Memory B cell (primary cell): ENCODE measurements around the gene SV2B.

Experiments
- ATAC-seq: fragments of 150-1000 bp; cut with Tn5 transposase; 2 replicates; pipeline ENCODE4 v1.10.0; 2021; ENCODE audit warnings: low read depth, mild to moderate bottlenecking, moderate library complexity
- DNase-seq, 2 donors: peaks; one replicate each; pipeline ENCODE4 v3.0.0; 2022; ENCODE audit warnings: low spot score in 2 of 2
- H3K27ac Mint-ChIP-seq: one replicate; pipeline ENCODE4 v1.8.0; 2022; ENCODE audit warnings: mild to moderate bottlenecking, moderate library complexity, mixed read lengths
- H3K27me3 Mint-ChIP-seq: one replicate; pipeline ENCODE4 v1.8.0; 2022; ENCODE audit warnings: mixed read lengths
- H3K36me3 Mint-ChIP-seq: one replicate; pipeline ENCODE4 v1.8.0; 2022; ENCODE audit warnings: mild to moderate bottlenecking, mixed read lengths
- H3K4me1 Mint-ChIP-seq: one replicate; pipeline ENCODE4 v1.8.0; 2022; ENCODE audit warnings: mixed read lengths
- H3K4me3 Mint-ChIP-seq: one replicate; pipeline ENCODE4 v1.8.0; 2022; ENCODE audit warnings: mild to moderate bottlenecking, moderate library complexity, mixed read lengths
- H3K9me3 Mint-ChIP-seq: one replicate; pipeline ENCODE4 v1.8.0; 2022; ENCODE audit warnings: mixed read lengths

SV2B gene

GRCh38 chr15:91228383-91228782, 128.3 kb downstream of the SV2B start:
- no peak overlapping the region for H3K27ac Mint-ChIP-seq
- H3K36me3 Mint-ChIP-seq, result peaks cover 1% of the 10 kb centered on the region
- peaks cover 16% of the 10 kb centered on the region for H3K27me3 Mint-ChIP-seq
- DNase-seq (no peak), ATAC-seq (no peak)
- peaks cover 2% of the 10 kb centered on the region for H3K4me1 Mint-ChIP-seq
- peaks cover 2% of the 10 kb centered on the region for H3K9me3 Mint-ChIP-seq
- no peak overlapping the region for H3K4me3 Mint-ChIP-seq

GRCh38 chr15:91228890-91229289, 128.8 kb downstream of the SV2B start:
- H3K27me3 Mint-ChIP-seq, result peaks cover 17% of the 10 kb centered on the region
- H3K4me3 Mint-ChIP-seq, result no peak overlapping the region

GRCh38 chr15:91231703-91232102, 131.6 kb downstream of the SV2B start:
- no peak overlapping the region for H3K4me3 Mint-ChIP-seq
- ATAC-seq, result no peak

More at GRCh38 chr15:91228890-91229289, 128.8 kb downstream of the SV2B start:
- no peak for DNase-seq
- no peak overlapping the region for H3K27ac Mint-ChIP-seq
- peaks cover 1% of the 10 kb centered on the region for H3K36me3 Mint-ChIP-seq
- H3K4me1 Mint-ChIP-seq, result peaks cover 2% of the 10 kb centered on the region
- peaks cover 2% of the 10 kb centered on the region for H3K9me3 Mint-ChIP-seq
- ATAC-seq, result no peak

GRCh38 chr15:91234759-91235158, 134.7 kb downstream of the SV2B start:
- peaks cover 2% of the 10 kb centered on the region for H3K9me3 Mint-ChIP-seq
- H3K27ac Mint-ChIP-seq, result no peak overlapping the region
- no peak for ATAC-seq
- no peaks in the 10 kb centered on the region for H3K4me1 Mint-ChIP-seq
- H3K36me3 Mint-ChIP-seq, result peaks cover 1% of the 10 kb centered on the region
- no peak for DNase-seq
- H3K27me3 Mint-ChIP-seq, result peaks cover 17% of the 10 kb centered on the region
- no peak overlapping the region for H3K4me3 Mint-ChIP-seq

More at GRCh38 chr15:91231703-91232102, 131.6 kb downstream of the SV2B start:
- Mint-ChIP-seq H3K36me3 (peaks cover 1% of the 10 kb centered on the region), H3K9me3 (peaks cover 2% of the 10 kb centered on the region), H3K27me3 (peaks cover 17% of the 10 kb centered on the region), H3K4me1 (no peaks in the 10 kb centered on the region), H3K27ac (no peak overlapping the region)
- no peak for DNase-seq

- peaks cover 1% of the 10 kb centered on the region for H3K36me3 Mint-ChIP-seq
- no peak overlapping the region for H3K27ac Mint-ChIP-seq
- DNase-seq (no peak), ATAC-seq (no peak)
- peaks cover 2% of the 10 kb centered on the region for H3K9me3 Mint-ChIP-seq
- no peak overlapping the region for H3K4me3 Mint-ChIP-seq
- no peaks in the 10 kb centered on the region for H3K4me1 Mint-ChIP-seq
- H3K27me3 Mint-ChIP-seq, result peaks cover 17% of the 10 kb centered on the region
These were observed 135.3 kb downstream of the SV2B start for GRCh38 chr15:91235376-91235775.

- Mint-ChIP-seq H3K36me3 (peaks cover 1% of the 10 kb centered on the region), H3K4me3 (no peak overlapping the region), H3K4me1 (no peaks in the 10 kb centered on the region), H3K27ac (no peak overlapping the region), H3K27me3 (peaks cover 10% of the 10 kb centered on the region), H3K9me3 (peaks cover 2% of the 10 kb centered on the region)
- ATAC-seq (no peak), DNase-seq (no peak)
These were observed 137.4 kb downstream of the SV2B start for GRCh38 chr15:91237445-91237844.

GRCh38 chr15:91238644-91239425, 138.8 kb downstream of the SV2B start:
- Mint-ChIP-seq H3K4me3 (no peak overlapping the region), H3K4me1 (no peaks in the 10 kb centered on the region), H3K36me3 (no peaks in the 10 kb centered on the region), H3K9me3 (no peaks in the 10 kb centered on the region), H3K27me3 (peaks cover 9% of the 10 kb centered on the region), H3K27ac (no peak overlapping the region)
- DNase-seq (no peak), ATAC-seq (no peak)

- Mint-ChIP-seq H3K4me3 (no peak overlapping the region), H3K9me3 (no peaks in the 10 kb centered on the region), H3K27me3 (peaks cover 6% of the 10 kb centered on the region), H3K27ac (no peak overlapping the region), H3K4me1 (no peaks in the 10 kb centered on the region), H3K36me3 (no peaks in the 10 kb centered on the region)
- DNase-seq (no peak), ATAC-seq (no peak)
These were observed 143.8 kb downstream of the SV2B start for GRCh38 chr15:91243826-91244225.

GRCh38 chr15:91244919-91245318, 144.9 kb downstream of the SV2B start:
- H3K4me3 Mint-ChIP-seq, result no peak overlapping the region
- peaks cover 6% of the 10 kb centered on the region for H3K27me3 Mint-ChIP-seq
- no peaks in the 10 kb centered on the region for H3K4me1 Mint-ChIP-seq
- no peak for DNase-seq
- no peak overlapping the region for H3K27ac Mint-ChIP-seq
- ATAC-seq, result no peak
- no peaks in the 10 kb centered on the region for H3K9me3 Mint-ChIP-seq
- H3K36me3 Mint-ChIP-seq, result no peaks in the 10 kb centered on the region

GRCh38 chr15:91246998-91247397, 146.9 kb downstream of the SV2B start:
- H3K36me3 Mint-ChIP-seq, result no peaks in the 10 kb centered on the region
- DNase-seq (no peak), ATAC-seq (no peak)
- peaks cover 6% of the 10 kb centered on the region for H3K27me3 Mint-ChIP-seq
- no peak overlapping the region for H3K27ac Mint-ChIP-seq
- no peaks in the 10 kb centered on the region for H3K4me1 Mint-ChIP-seq
- H3K4me3 Mint-ChIP-seq, result no peak overlapping the region
- H3K9me3 Mint-ChIP-seq, result no peaks in the 10 kb centered on the region

- Mint-ChIP-seq H3K27ac (no peak overlapping the region), H3K27me3 (peaks cover 9% of the 10 kb centered on the region), H3K36me3 (no peaks in the 10 kb centered on the region), H3K4me3 (no peak overlapping the region), H3K4me1 (no peaks in the 10 kb centered on the region), H3K9me3 (no peaks in the 10 kb centered on the region)
- ATAC-seq (no peak), DNase-seq (no peak)
These were observed 149.5 kb downstream of the SV2B start for GRCh38 chr15:91249591-91249990.

- no peaks in the 10 kb centered on the region for H3K9me3 Mint-ChIP-seq
- no peaks in the 10 kb centered on the region for H3K36me3 Mint-ChIP-seq
- H3K27me3 Mint-ChIP-seq, result peaks cover 14% of the 10 kb centered on the region
- DNase-seq (no peak), ATAC-seq (no peak)
- H3K27ac Mint-ChIP-seq, result no peak overlapping the region
- no peaks in the 10 kb centered on the region for H3K4me1 Mint-ChIP-seq
- H3K4me3 Mint-ChIP-seq, result no peak overlapping the region
These were observed 152.3 kb downstream of the SV2B start for GRCh38 chr15:91252322-91252721.

- Mint-ChIP-seq H3K36me3 (no peaks in the 10 kb centered on the region), H3K27me3 (peaks cover 12% of the 10 kb centered on the region), H3K4me3 (no peak overlapping the region), H3K4me1 (no peaks in the 10 kb centered on the region), H3K9me3 (no peaks in the 10 kb centered on the region), H3K27ac (no peak overlapping the region)
- DNase-seq, result no peak
- no peak for ATAC-seq
These were observed 152.7 kb downstream of the SV2B start for GRCh38 chr15:91252756-91253155.

- Mint-ChIP-seq H3K4me1 (no peaks in the 10 kb centered on the region), H3K27me3 (peaks cover 12% of the 10 kb centered on the region), H3K4me3 (no peak overlapping the region), H3K27ac (no peak overlapping the region), H3K36me3 (no peaks in the 10 kb centered on the region), H3K9me3 (no peaks in the 10 kb centered on the region)
- DNase-seq (no peak), ATAC-seq (no peak)
These were observed 153.5 kb downstream of the SV2B start for GRCh38 chr15:91253605-91254004.

- ATAC-seq (no peak), DNase-seq (no peak)
- no peaks in the 10 kb centered on the region for H3K4me1 Mint-ChIP-seq
- no peaks in the 10 kb centered on the region for H3K36me3 Mint-ChIP-seq
- peaks cover 15% of the 10 kb centered on the region for H3K27me3 Mint-ChIP-seq
- H3K4me3 Mint-ChIP-seq, result no peak overlapping the region
- H3K9me3 Mint-ChIP-seq, result no peaks in the 10 kb centered on the region
- H3K27ac Mint-ChIP-seq, result no peak overlapping the region
These were observed 154.7 kb downstream of the SV2B start for GRCh38 chr15:91254766-91255165.
